IPS-NIHi7 (cell line): ENCODE results near the gene HCST.

Source experiments
- DNase-seq: peaks from one replicate; pipeline ENCODE4 v3.0.0; 2012; ENCODE audit warnings: mixed read lengths; ENCODE audit errors: extremely low spot score

Gene HCST

GRCh38 chr19:35901854-35902661 is at the start of gene HCST:
Gene HCST (plus strand): TSS chr19:35902529. CDS start chr19:35902594, 65 bp downstream.
- DNase-seq = no peak

GRCh38 chr19:35853038-35853756 is 49.1 kb upstream of the HCST start:
- no peak for DNase-seq

GRCh38 chr19:35856546-35857149 is 45.7 kb upstream of the HCST start, which contains the start of gene KIRREL2:
Gene KIRREL2 (plus strand): TSS chr19:35856911. CDS start chr19:35857120, 209 bp downstream.
- peak; percentile 54 for DNase-seq

GRCh38 chr19:35858311-35858710 is 44.0 kb upstream of the HCST start:
- no peak for DNase-seq

GRCh38 chr19:35859414-35859813 is 42.9 kb upstream of the HCST start:
- no peak for DNase-seq

GRCh38 chr19:35860436-35860817 is 41.9 kb upstream of the HCST start:
- DNase-seq = no peak

GRCh38 chr19:35860818-35861639 is 41.3 kb upstream of the HCST start:
- DNase-seq = peak; percentile 97

- no peak for DNase-seq
These were observed 40.6 kb upstream of the HCST start for GRCh38 chr19:35861640-35862160.

GRCh38 chr19:35862528-35862927 is 39.8 kb upstream of the HCST start:
- DNase-seq = no peak

- no peak for DNase-seq
These were observed 39.3 kb upstream of the HCST start for GRCh38 chr19:35863018-35863417.

- DNase-seq = peak; percentile 54
These were observed 34.0 kb upstream of the HCST start, which contains the start of gene APLP1 for GRCh38 chr19:35868172-35868822. Gene APLP1 (plus strand): TSS chr19:35868574. CDS start chr19:35868637, 63 bp downstream.

- DNase-seq = no peak
These were observed 33.5 kb upstream of the HCST start for GRCh38 chr19:35868823-35869326.

GRCh38 chr19:35869327-35870123 is 32.8 kb upstream of the HCST start:
- DNase-seq = peak; percentile 85

GRCh38 chr19:35870124-35870736 is 32.1 kb upstream of the HCST start:
- DNase-seq = peak; percentile 79

- DNase-seq = no peak
These were observed 31.5 kb upstream of the HCST start for GRCh38 chr19:35870798-35871197.

- no peak for DNase-seq
These were observed 30.7 kb upstream of the HCST start for GRCh38 chr19:35871611-35872010.

GRCh38 chr19:35872180-35872579 is 30.1 kb upstream of the HCST start:
- no peak for DNase-seq

- DNase-seq = no peak
These were observed 27.9 kb upstream of the HCST start for GRCh38 chr19:35874392-35874930.

GRCh38 chr19:35879068-35879467 is 23.3 kb upstream of the HCST start:
- DNase-seq = no peak
